ENCODE results near the gene DDC.
"Not testable (repeated sequence)": the region's sequence is repeated elsewhere in the genome, so short reads cannot be mapped to it uniquely, and the experiment has no call there.

DDC gene

GRCh38 chr7:50594734-50595485 is 29.7 kb upstream of the DDC start:
- no peak for TF ChIP-seq ZNF274 (IDR thresholded peaks at IDR 0.05; ENCODE audit: low read depth, low read length)

GRCh38 chr7:50594136-50594535 is 28.9 kb upstream of the DDC start:
- no peak for TF ChIP-seq ZNF274 (IDR thresholded peaks at IDR 0.05; ENCODE audit: low read depth, low read length)
- H3K4me3 ChIP-seq (ENCODE audit: low read length): no peak overlapping the region

More at GRCh38 chr7:50594734-50595485, 29.7 kb upstream of the DDC start:
- no peak overlapping the region for H3K4me3 ChIP-seq (ENCODE audit: low read length)

DNA sequence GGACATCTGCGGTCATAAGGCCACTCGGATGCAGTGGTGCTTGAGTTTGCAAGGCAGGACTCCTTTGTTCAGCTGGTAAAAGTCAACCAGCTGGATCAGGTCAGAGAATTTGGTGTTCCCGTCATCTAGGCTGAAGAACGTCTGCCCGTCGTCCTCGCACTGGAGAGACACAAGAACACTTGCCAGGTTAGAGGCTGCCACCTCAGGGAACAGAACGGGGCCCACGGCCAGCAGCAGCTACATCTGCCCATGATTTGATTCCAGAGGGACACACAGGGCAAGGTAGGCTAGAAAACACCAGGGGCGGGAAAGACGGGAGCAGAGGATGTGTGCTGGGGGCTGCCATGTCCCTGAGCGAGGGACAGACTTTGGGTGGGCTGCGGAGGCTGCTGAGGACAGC is 27.7 kb upstream of the DDC start:
- no peak overlapping the region for H3K4me3 ChIP-seq (ENCODE audit: low read length)

GRCh38 chr7:50591480-50592438 is 26.6 kb upstream of the DDC start:
- TF ChIP-seq ZNF274 (IDR thresholded peaks at IDR 0.05; ENCODE audit: low read depth, low read length): no peak
- H3K4me3 ChIP-seq (ENCODE audit: low read length): no peak overlapping the region

More for the DNA sequence above, 27.7 kb upstream of the DDC start:
- no peak for TF ChIP-seq ZNF274 (IDR thresholded peaks at IDR 0.05; ENCODE audit: low read depth, low read length)

DNA sequence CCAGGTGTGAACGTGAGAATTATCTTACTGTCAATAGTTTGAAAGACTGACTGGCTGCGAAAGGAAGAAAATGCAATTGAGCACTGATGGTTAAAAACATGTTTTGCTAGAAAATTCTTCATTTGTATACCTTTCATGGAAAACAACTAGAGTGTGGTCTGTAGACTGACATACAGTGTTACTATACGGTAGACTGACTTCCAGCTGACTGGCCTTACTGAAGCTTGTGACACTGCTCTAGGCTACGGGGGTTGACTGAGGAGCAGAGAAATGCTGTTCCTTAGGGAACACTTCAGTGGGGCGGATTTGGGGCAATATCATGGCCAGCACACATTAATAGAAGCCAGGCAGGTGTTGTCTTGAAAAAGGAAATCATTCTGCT is 25.9 kb upstream of the DDC start:
- no peak for TF ChIP-seq ZNF274 (IDR thresholded peaks at IDR 0.05; ENCODE audit: low read depth, low read length)
- no peak overlapping the region for H3K4me3 ChIP-seq (ENCODE audit: low read length)

DNA sequence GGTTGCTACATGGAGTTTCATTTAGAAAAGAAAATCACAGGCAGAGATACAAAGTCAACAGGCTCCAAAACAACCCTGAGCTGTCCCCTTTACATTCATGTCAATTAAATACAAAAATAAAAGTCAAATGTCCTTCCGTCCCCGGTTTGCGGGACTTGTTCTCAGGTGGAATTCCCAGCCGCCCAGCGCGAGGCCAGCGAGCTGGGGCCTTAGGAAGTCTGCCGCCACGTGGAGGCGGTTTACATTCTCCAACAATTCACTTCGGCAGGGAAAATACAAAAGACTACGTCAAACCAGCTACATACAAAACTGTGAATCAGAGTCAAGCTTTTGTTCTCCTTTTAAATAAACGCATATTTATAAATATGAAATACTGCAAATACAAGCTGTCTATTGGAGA is 25.3 kb upstream of the DDC start:
- H3K4me3 ChIP-seq (ENCODE audit: low read length): no peak overlapping the region
- TF ChIP-seq ZNF274 (IDR thresholded peaks at IDR 0.05; ENCODE audit: low read depth, low read length): no peak

GRCh38 chr7:50589364-50589763 is 24.2 kb upstream of the DDC start:
- TF ChIP-seq ZNF274 (IDR thresholded peaks at IDR 0.05; ENCODE audit: low read depth, low read length): no peak
- no peak overlapping the region for H3K4me3 ChIP-seq (ENCODE audit: low read length)

- no peak for TF ChIP-seq ZNF274 (IDR thresholded peaks at IDR 0.05; ENCODE audit: low read depth, low read length)
- H3K4me3 ChIP-seq (ENCODE audit: low read length): no peak overlapping the region
Observed at GRCh38 chr7:50588937-50589336, 23.7 kb upstream of the DDC start.

DNA sequence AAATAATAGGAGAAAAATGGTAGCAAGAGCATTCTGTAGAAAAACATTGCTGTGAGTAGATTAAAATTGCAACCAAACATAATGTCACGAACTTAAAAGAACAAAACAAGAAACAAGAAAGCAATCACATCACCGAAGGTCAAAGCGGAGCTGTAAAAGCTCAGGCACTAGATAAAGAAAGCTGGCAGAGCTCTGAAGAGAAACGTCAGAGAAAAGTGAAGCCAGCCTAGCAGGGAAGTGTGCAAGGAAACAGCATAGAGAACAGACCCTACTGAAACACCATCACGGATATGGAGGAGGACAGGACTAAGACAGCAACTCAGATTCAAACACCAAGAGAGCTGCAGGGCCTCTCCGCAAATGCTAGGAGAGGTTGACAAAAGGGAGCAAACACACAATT is 22.5 kb upstream of the DDC start:
- TF ChIP-seq ZNF274 (IDR thresholded peaks at IDR 0.05; ENCODE audit: low read depth, low read length): no peak

DNA sequence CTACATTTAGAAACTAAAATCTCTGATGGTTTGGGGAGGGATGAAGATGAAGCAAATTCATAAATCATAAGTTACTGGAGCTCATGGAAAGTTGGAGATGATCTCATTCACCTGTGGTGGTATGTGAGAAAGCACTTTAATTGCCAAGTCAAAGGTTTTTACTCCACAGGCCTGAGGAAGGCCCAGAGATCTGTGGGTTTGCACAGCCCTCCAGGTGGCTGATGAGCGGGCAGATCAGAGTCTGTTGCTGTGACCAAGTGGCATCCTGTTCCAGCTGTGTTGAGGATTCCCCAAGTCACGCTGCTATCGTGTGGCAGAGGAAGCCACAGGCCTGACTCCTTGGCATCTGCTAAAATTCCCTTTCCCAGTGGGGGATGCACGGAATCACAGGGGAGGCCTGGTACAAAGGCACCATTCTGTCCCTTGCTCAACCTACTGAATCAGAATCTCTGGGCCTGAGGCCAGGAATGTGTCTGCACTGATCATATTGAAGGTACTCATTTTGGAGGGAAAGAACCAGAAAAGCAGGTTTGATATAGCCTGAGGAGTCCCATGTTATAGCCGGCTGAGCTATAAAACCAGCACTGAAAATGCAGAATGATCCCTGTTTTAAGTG is 19.7 kb upstream of the DDC start:
- TF ChIP-seq ZNF274 (IDR thresholded peaks at IDR 0.05; ENCODE audit: low read depth, low read length): no peak
- no peak overlapping the region for H3K4me3 ChIP-seq (ENCODE audit: low read length)

More for the DNA sequence above, 22.5 kb upstream of the DDC start:
- H3K4me3 ChIP-seq (ENCODE audit: low read length): no peak overlapping the region

GRCh38 chr7:50584386-50584785 is 19.2 kb upstream of the DDC start:
- no peak for TF ChIP-seq ZNF274 (IDR thresholded peaks at IDR 0.05; ENCODE audit: low read depth, low read length)
- no peak overlapping the region for H3K4me3 ChIP-seq (ENCODE audit: low read length)

- not testable (repeated sequence) for H3K4me3 ChIP-seq (ENCODE audit: low read length)
Observed at GRCh38 chr7:50583295-50583694, 18.1 kb upstream of the DDC start.

GRCh38 chr7:50582271-50582670 is 17.1 kb upstream of the DDC start:
- not testable (repeated sequence) for H3K4me3 ChIP-seq (ENCODE audit: low read length)

DNA sequence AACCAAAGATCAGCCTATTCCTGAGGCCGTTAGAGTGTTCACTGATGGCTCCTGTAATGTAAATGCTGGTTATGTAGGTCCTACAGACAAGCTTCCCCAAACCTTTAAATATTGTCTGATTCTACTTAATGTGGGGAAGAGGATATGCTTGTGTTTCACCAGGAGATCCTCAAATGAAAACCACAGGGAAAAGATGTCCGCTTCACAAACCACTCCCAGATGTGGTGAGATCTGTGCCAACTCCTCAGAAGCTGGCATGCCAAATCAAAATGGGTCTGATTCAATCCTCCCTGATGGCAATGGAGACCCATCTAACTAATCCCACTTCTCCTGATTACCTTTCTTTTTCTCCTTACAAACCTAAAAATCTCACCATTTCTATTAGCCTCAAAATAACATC is 15.5 kb upstream of the DDC start:
- H3K4me3 ChIP-seq (ENCODE audit: low read length): not testable (repeated sequence)

DNA sequence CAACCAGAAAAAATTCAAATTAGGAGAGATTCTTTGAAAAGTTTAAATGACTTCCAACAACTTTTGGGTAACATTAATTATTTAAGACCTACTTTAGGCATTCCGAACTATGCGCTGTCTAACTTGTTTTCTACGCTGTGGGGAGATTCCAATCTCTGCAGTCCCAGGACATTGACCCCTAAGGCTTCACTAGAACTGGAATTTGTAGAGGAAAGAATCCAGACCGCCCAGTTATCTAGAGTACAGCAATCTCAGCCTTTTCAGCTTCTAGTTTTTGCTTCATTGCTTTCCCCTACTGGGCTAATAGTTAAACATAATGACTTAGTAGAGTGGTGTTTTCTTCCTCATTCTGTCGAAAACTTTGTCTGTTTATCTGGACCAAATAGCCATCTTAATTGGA is 14.9 kb upstream of the DDC start:
- no peak for TF ChIP-seq ZNF274 (IDR thresholded peaks at IDR 0.05; ENCODE audit: low read depth, low read length)
- H3K4me3 ChIP-seq (ENCODE audit: low read length): no peak overlapping the region

- H3K4me3 ChIP-seq (ENCODE audit: low read length): not testable (repeated sequence)
Observed at GRCh38 chr7:50578105-50578504, 12.9 kb upstream of the DDC start.
